ENCODE data around the gene BRIP1.

DNA sequence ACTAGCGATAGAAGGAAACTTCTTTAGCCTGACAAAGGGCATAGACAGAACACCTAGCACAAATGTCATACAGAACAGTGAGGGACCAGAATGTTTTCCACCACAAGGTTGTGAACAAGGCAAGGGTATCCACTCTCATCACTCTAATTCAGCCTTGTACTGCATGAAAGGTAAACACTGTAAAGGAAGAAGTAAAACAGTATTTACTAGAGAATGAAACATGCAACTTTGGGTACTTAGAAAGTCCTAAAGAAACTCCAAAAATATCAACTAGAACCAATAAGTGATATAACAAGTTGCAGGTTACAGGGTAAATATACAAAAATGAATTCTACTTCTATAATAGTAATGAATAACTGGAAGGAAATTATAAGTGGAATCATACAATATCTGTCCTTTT, 32.2 kb downstream of the BRIP1 start:
- TF ChIP-seq, protein P1, sequence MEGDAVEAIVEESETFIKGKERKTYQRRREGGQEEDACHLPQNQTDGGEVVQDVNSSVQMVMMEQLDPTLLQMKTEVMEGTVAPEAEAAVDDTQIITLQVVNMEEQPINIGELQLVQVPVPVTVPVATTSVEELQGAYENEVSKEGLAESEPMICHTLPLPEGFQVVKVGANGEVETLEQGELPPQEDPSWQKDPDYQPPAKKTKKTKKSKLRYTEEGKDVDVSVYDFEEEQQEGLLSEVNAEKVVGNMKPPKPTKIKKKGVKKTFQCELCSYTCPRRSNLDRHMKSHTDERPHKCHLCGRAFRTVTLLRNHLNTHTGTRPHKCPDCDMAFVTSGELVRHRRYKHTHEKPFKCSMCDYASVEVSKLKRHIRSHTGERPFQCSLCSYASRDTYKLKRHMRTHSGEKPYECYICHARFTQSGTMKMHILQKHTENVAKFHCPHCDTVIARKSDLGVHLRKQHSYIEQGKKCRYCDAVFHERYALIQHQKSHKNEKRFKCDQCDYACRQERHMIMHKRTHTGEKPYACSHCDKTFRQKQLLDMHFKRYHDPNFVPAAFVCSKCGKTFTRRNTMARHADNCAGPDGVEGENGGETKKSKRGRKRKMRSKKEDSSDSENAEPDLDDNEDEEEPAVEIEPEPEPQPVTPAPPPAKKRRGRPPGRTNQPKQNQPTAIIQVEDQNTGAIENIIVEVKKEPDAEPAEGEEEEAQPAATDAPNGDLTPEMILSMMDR (IDR thresholded peaks at IDR 0.05), result no peak
- TF ChIP-seq ZFX (IDR thresholded peaks at IDR 0.05; ENCODE audit: borderline replicate concordance), result no peak
